ENCODE results near the gene SYNM. TPM values are rescaled to one million over a fixed set of nuclear protein-coding genes. Genes with fewer than 3 reads are reported as not detected.

The SYNM gene
- total and polyA plus RNA-seq, 2 experiments from 2014 or later: 9.7 to 13.8 TPM

- Histone ChIP-seq H3K36me3 (replicated peaks; ENCODE audit: insufficient read depth, low read depth) (no peaks in the 10 kb centered on the region), H4K20me1 (ENCODE audit: insufficient read depth, poor library complexity, severe bottlenecking) (no peaks in the 10 kb centered on the region)
- 90% methylated on average over 3 of the region's 3 CpGs for WGBS (ENCODE audit: low lambda C conversion rate, missing lambda C conversion rate)
These were observed 22.9 kb downstream of the SYNM start for GRCh38 chr15:99127773-99128172.

DNA sequence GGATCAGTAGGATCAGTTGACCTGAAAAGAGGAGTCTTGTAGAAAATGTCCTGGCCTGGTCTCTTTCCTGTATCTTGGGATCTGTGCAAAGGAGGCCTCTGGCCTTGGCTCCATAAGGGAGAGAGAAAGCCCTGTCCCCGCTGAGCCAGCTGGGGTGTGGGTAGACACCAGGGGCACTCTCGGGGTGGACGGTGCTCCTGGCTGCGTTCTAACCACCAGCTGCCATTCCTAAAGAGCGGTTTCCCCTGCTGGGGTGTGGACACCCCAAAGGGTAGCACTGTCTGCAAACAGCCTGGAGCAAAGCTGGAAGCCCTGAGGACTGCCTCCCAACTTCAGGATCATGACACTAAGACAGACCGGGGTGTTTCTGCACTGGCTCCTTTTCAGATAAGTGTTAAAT lies 23.5 kb downstream of the SYNM start:
- Histone ChIP-seq H3K79me2 (no peaks in the 10 kb centered on the region), H3K4me2 (no peak overlapping the region), H3K27ac (no peak overlapping the region), H2AFZ (no peak overlapping the region), H3K27me3 (no peaks in the 10 kb centered on the region), H3K4me1 (ENCODE audit: insufficient read depth) (peaks cover 17% of the 10 kb centered on the region), H3K4me3 (no peak overlapping the region), H3K36me3 (replicated peaks; ENCODE audit: insufficient read depth, low read depth) (no peaks in the 10 kb centered on the region), H4K20me1 (ENCODE audit: insufficient read depth, poor library complexity, severe bottlenecking) (no peaks in the 10 kb centered on the region), H3K9me3 (ENCODE audit: low read depth) (no peaks in the 10 kb centered on the region), H3K9me2 (replicated peaks; ENCODE audit: insufficient read depth) (no peaks in the 10 kb centered on the region)
- TF ChIP-seq CTCF (IDR thresholded peaks at IDR 0.05; ENCODE audit: poor library complexity) (no peak), EZH2phosphoT487 (IDR thresholded peaks at IDR 0.05; ENCODE audit: low read depth, severe bottlenecking, unreplicated experiment) (no peak), EZH2 (IDR thresholded peaks at IDR 0.05; ENCODE audit: borderline replicate concordance) (no peak)
- 97% methylated on average over 6 of the region's 6 CpGs for WGBS (ENCODE audit: low lambda C conversion rate, missing lambda C conversion rate)
- DNase-seq (ENCODE audit: low spot score): no peak

More at GRCh38 chr15:99127773-99128172, 22.9 kb downstream of the SYNM start:
- Histone ChIP-seq H3K27me3 (no peaks in the 10 kb centered on the region), H3K4me3 (no peak overlapping the region), H3K27ac (no peak overlapping the region), H3K79me2 (no peaks in the 10 kb centered on the region), H3K4me2 (no peak overlapping the region), H3K9me2 (replicated peaks; ENCODE audit: insufficient read depth) (no peaks in the 10 kb centered on the region), H3K4me1 (ENCODE audit: insufficient read depth) (peaks cover 24% of the 10 kb centered on the region), H2AFZ (no peak overlapping the region), H3K9me3 (ENCODE audit: low read depth) (no peaks in the 10 kb centered on the region)
- no peak for DNase-seq (ENCODE audit: low spot score)
- TF ChIP-seq EZH2phosphoT487 (IDR thresholded peaks at IDR 0.05; ENCODE audit: low read depth, severe bottlenecking, unreplicated experiment) (no peak), CTCF (IDR thresholded peaks at IDR 0.05; ENCODE audit: poor library complexity) (no peak), EZH2 (IDR thresholded peaks at IDR 0.05; ENCODE audit: borderline replicate concordance) (no peak)

GRCh38 chr15:99129644-99130043 lies 24.8 kb downstream of the SYNM start:
- Histone ChIP-seq H3K4me3 (no peak overlapping the region), H3K4me1 (ENCODE audit: insufficient read depth) (peaks cover 9% of the 10 kb centered on the region), H3K4me2 (no peak overlapping the region), H3K36me3 (replicated peaks; ENCODE audit: insufficient read depth, low read depth) (no peaks in the 10 kb centered on the region), H3K9me3 (ENCODE audit: low read depth) (no peaks in the 10 kb centered on the region), H3K27ac (no peak overlapping the region), H4K20me1 (ENCODE audit: insufficient read depth, poor library complexity, severe bottlenecking) (no peaks in the 10 kb centered on the region), H3K27me3 (no peaks in the 10 kb centered on the region), H3K79me2 (no peaks in the 10 kb centered on the region), H3K9me2 (replicated peaks; ENCODE audit: insufficient read depth) (no peaks in the 10 kb centered on the region), H2AFZ (no peak overlapping the region)
- no peak for TF ChIP-seq EZH2 (IDR thresholded peaks at IDR 0.05; ENCODE audit: borderline replicate concordance)
- TF ChIP-seq EZH2phosphoT487 (IDR thresholded peaks at IDR 0.05; ENCODE audit: low read depth, severe bottlenecking, unreplicated experiment): no peak
- TF ChIP-seq CTCF (IDR thresholded peaks at IDR 0.05; ENCODE audit: poor library complexity): no peak
- DNase-seq (ENCODE audit: low spot score): no peak
- 97% methylated on average over 16 of the region's 16 CpGs for WGBS (ENCODE audit: low lambda C conversion rate, missing lambda C conversion rate)

DNA sequence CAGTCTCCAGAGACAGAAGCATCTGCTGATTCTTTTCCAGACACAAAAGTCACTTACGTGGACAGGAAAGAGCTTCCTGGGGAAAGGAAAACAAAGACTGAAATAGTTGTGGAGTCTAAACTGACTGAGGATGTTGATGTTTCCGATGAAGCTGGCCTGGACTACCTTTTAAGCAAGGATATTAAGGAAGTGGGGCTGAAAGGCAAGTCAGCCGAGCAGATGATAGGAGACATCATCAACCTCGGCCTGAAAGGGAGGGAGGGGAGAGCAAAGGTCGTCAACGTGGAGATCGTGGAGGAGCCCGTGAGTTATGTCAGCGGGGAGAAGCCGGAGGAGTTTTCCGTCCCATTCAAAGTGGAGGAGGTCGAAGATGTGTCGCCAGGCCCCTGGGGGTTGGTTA lies 25.4 kb downstream of the SYNM start:
- Histone ChIP-seq H3K9me2 (replicated peaks; ENCODE audit: insufficient read depth) (no peaks in the 10 kb centered on the region), H2AFZ (no peak overlapping the region), H3K27me3 (no peaks in the 10 kb centered on the region), H3K9me3 (ENCODE audit: low read depth) (no peaks in the 10 kb centered on the region), H4K20me1 (ENCODE audit: insufficient read depth, poor library complexity, severe bottlenecking) (no peaks in the 10 kb centered on the region), H3K79me2 (no peaks in the 10 kb centered on the region), H3K36me3 (replicated peaks; ENCODE audit: insufficient read depth, low read depth) (no peaks in the 10 kb centered on the region), H3K4me1 (ENCODE audit: insufficient read depth) (peaks cover 5% of the 10 kb centered on the region), H3K27ac (no peak overlapping the region), H3K4me3 (no peak overlapping the region), H3K4me2 (no peak overlapping the region)
- WGBS (ENCODE audit: low lambda C conversion rate, missing lambda C conversion rate): 96% methylated on average over 13 of the region's 13 CpGs
- no peak for TF ChIP-seq CTCF (IDR thresholded peaks at IDR 0.05; ENCODE audit: poor library complexity)
- TF ChIP-seq EZH2phosphoT487 (IDR thresholded peaks at IDR 0.05; ENCODE audit: low read depth, severe bottlenecking, unreplicated experiment): no peak
- TF ChIP-seq EZH2 (IDR thresholded peaks at IDR 0.05; ENCODE audit: borderline replicate concordance): no peak
- DNase-seq (ENCODE audit: low spot score): no peak

All from hepatocyte (in vitro differentiated cells).